K562 (cell line): ENCODE measurements around the gene EMC6. TPM values are rescaled to one million over a fixed set of nuclear protein-coding genes. Genes with fewer than 3 reads are reported as not detected.

ENCODE experiments used
- ATAC-seq: fragments of 200-7000 bp; cut with Tn5 transposase; 3 replicates; pipeline ENCODE4 v1.9.1; 2020; ENCODE audit warnings: moderate library complexity
- BruUV-seq: library from RNA; stranded (reverse); fragments of 400-500 nt; replicated peaks from 2 replicates; lab custom pipeline; 2021; lab: Mats Ljungman, UMichigan
- CTCF ChIA-PET: fragments of 300-600 bp; formaldehyde crosslinking; extraction: SDS; loops from one replicate; lab custom pipeline; 2021; ENCODE audit warnings: low intra/inter-chr PET ratio; lab: Yijun Ruan, JAX
- POLR2A ChIA-PET: fragments of 300-600, 350-650 bp; sonication (Branson Sonifier 250); formaldehyde crosslinking; extraction: SDS; loops from one replicate; lab custom pipeline; 2021; ENCODE audit warnings: antibody characterized with exemption, inconsistent platforms; lab: Yijun Ruan, JAX
- DNase-seq, 4 experiments: peaks; one replicate each; pipeline versions ENCODE4 v3.0.0 to v3.0.0-alpha.2; 2011 to 2018; ENCODE audit warnings: low spot score in 3 of 4, mixed read lengths in 3 of 4; ENCODE audit errors: extremely low read depth in 1 of 4
- FAIRE-seq: peaks from 2 replicates; lab custom pipeline; 2011; peaks lifted over from hg19 to GRCh38; lab: Jason Lieb, UNC
- H2AFZ ChIP-seq: 2 replicates; pipeline ENCODE4 v1.6.0; 2011; ENCODE audit warnings: low read depth, low read length, control low read depth, inconsistent platforms
- H3K27ac ChIP-seq: fragments of 200-600 bp; 3 replicates; pipeline ENCODE4 v1.8.0; 2011; ENCODE audit warnings: low read depth, mild to moderate bottlenecking, control low read depth, inconsistent platforms, low read length, moderate library complexity, mixed read lengths; ENCODE audit errors: extremely low read depth
- H3K27me3 ChIP-seq, 2 experiments: fragments of 300-600 bp in 1 of 2; 2 replicates in 1 of 2; 3 replicates in 1 of 2; pipeline versions ENCODE4 v1.6.0 to v1.8.0; 2011; ENCODE audit warnings: inconsistent platforms in 2 of 2, low read length in 2 of 2, mild to moderate bottlenecking in 1 of 2, mixed read lengths in 1 of 2, moderate library complexity in 1 of 2; ENCODE audit not compliant: control insufficient read depth in 2 of 2, insufficient read depth in 2 of 2
- H3K36me3 ChIP-seq: fragments of 300-600 bp; 3 replicates; pipeline ENCODE4 v1.8.0; 2011; ENCODE audit warnings: mild to moderate bottlenecking, low read length, inconsistent platforms; ENCODE audit not compliant: control insufficient read depth, insufficient read depth
- H3K4me1 ChIP-seq, 2 experiments: fragments of 200-600 bp in 1 of 2; replicated peaks in 1 of 2; 2 replicates in 1 of 2; 3 replicates in 1 of 2; pipeline versions ENCODE4 v1.5.1 to v1.8.0; 2011; ENCODE audit warnings: inconsistent platforms in 2 of 2, low read length in 2 of 2, mild to moderate bottlenecking in 1 of 2, mixed read lengths in 1 of 2, moderate library complexity in 1 of 2; ENCODE audit not compliant: control insufficient read depth in 2 of 2, insufficient read depth in 2 of 2
- H3K4me2 ChIP-seq: 2 replicates; pipeline ENCODE4 v1.6.1; 2011; ENCODE audit warnings: low read length, control low read depth, inconsistent platforms, mixed read lengths; ENCODE audit not compliant: insufficient read depth
- H3K4me3 ChIP-seq: fragments of 200-600 bp; sonication (generic), shearing (Covaris generic); 2 replicates; pipeline ENCODE4 v1.5.1; 2016; ENCODE audit warnings: control low read depth, inconsistent platforms
- H3K79me2 ChIP-seq: fragments of 200-600 bp; 3 replicates; pipeline ENCODE4 v1.8.0; 2011; ENCODE audit warnings: low read length, inconsistent platforms; ENCODE audit not compliant: control insufficient read depth, insufficient read depth
- H3K9ac ChIP-seq, 2 experiments: 2 replicates each; pipeline versions ENCODE4 v1.6.0 to v1.6.1; 2011; ENCODE audit warnings: low read depth in 2 of 2, low read length in 2 of 2, control low read depth in 1 of 2, inconsistent platforms in 1 of 2, mild to moderate bottlenecking in 1 of 2, mixed read lengths in 1 of 2; ENCODE audit not compliant: insufficient read depth in 1 of 2
- H3K9me1 ChIP-seq: one replicate; pipeline ENCODE4 v1.6.0; 2011; ENCODE audit warnings: inconsistent platforms, mild to moderate bottlenecking, low read length, moderate library complexity; ENCODE audit not compliant: control insufficient read depth, insufficient read depth
- H3K9me3 ChIP-seq: replicated peaks from 2 replicates; pipeline ENCODE4 v1.5.1; 2011; ENCODE audit warnings: low read depth, low read length, inconsistent platforms; ENCODE audit not compliant: control insufficient read depth, insufficient read depth
- H4K20me1 ChIP-seq: replicated peaks from 2 replicates; pipeline ENCODE4 v1.6.1; 2011; ENCODE audit warnings: low read length, inconsistent platforms, mixed read lengths; ENCODE audit not compliant: control insufficient read depth, insufficient read depth
- MEIS2 ChIP-seq: fragments of 450-650 bp; IDR thresholded peaks from 2 replicates; pipeline ENCODE4 v1.6.1; 2014; ENCODE audit warnings: mild to moderate bottlenecking; ENCODE audit not compliant: partially characterized antibody
- PHF8 ChIP-seq: fragments of 200-600 bp; sonication (generic); IDR thresholded peaks from 2 replicates; pipeline ENCODE4 v1.6.1; 2012; ENCODE audit warnings: mixed run types, mild to moderate bottlenecking, inconsistent platforms, low read length, moderate library complexity, borderline replicate concordance
- WGBS: fragments of 100-300 bp; shearing (Covaris generic); methylation state at CpG from one replicate; pipeline ENCODE4 v1.1.6; 2016; ENCODE audit warnings: low coverage, mixed read lengths; ENCODE audit not compliant: insufficient coverage; ENCODE audit errors: missing lambda C conversion rate; 5-methylcytosine and 5-hydroxymethylcytosine counted together
- in situ Hi-C: fragments of 300-500 bp; cut with MboI; formaldehyde crosslinking; loops from 4 replicates; pipeline ENCODE4 v1.15.0; 2018; ENCODE audit warnings: inconsistent platforms, mixed read lengths
- intact Hi-C: fragments of 100-400 bp; cut with micrococcal nuclease; formaldehyde crosslinking; loops from 2 replicates; pipeline ENCODE4 v1.14.2; 2022
- polyA plus RNA-seq, 8 experiments: library from polyadenylated mRNA; depleted of rRNA in 4 of 8; stranded (reverse) in 5 of 8; unstranded in 3 of 8; fragments of >200 nt; fragmentation: Nextera tagmentation in 2 of 8; fragmentation: Illumina TruSeq in 1 of 8; extraction: Ambion mirVana in 2 of 8; extraction: Trizol in 1 of 8; gene quantifications; 2 replicates each; pipeline versions ENCODE4 v1.2.1 to v1.2.3, GENCODE V29; 2011 to 2014; ENCODE audit warnings: inconsistent platforms in 1 of 8, missing spikeins in 1 of 8
- total RNA-seq, 7 experiments: library from RNA; depleted of rRNA in 6 of 7; stranded (reverse); fragments of >200 nt in 6 of 7; fragmentation: Illumina TruSeq in 2 of 7; extraction: Trizol in 2 of 7; gene quantifications; 2 replicates each; pipeline versions ENCODE4 v1.2.1 to v1.2.3, GENCODE V29; 2011 to 2021; ENCODE audit warnings: low replicate concordance in 1 of 7
- TF ChIP-seq, protein P1 (sequence below): fragments of 250-450 bp; sonication (Bioruptor Pico); IDR thresholded peaks from 2 replicates; pipeline ENCODE4 v1.4.0; 2020; ENCODE audit warnings: borderline replicate concordance

EMC6 gene
- total and polyA plus RNA-seq, 9 of the 15 experiments (the other 6 are each of a cell fraction or from before 2014, with no cell fraction given): 2.9 to 136 (median 24.9) TPM

DNA sequence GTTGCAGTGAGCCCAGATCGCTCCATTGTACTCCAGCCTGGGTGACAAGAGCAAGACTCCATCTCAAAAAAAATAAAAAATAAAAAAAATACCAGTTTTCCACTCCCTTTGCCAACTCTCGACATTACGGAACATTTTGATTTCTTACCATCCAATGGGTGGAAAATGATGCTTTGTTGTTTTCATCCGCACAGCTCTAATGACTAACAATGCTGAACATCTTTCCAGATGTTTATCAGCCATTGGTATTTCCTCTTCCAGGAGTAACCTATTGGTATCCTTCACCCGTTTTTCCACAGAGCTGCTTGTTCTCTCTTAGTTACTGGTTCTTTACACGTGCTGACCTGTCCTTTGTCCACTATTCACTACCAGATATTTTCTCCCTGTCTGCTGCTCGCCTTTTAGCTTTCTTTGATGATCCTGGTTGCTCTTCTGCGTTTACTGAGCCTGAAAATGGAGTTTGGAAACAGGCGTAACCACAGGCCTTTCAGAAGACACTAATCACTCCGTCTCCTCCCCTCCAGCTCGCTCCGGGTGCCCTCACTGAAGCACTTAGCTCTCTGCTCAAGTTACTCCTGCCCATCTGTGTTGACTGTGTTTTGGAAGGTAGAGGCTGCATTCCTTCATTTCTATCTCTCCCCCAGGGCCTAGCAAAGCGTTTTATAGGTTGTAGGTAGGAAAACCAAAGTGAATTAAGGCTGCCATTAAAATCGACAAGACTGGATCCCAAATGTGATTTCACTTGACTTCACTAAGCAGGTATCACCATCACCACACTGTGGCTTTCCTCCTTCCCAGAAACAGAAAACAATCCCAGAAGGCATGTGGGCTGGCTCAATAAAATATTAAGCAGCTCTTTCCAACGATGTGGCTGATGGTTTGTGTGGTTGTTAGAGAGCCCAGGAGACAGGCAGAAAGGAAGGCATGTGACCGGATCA, 41.5 kb upstream of the EMC6 start:
- POLR2A ChIA-PET: interaction anchor here (1.8 kb wide), 1 partner anchor 9 kb away, joined by 7 read pairs; the partner anchor contains the start of genes CTNS and SHPK
- H3K9ac ChIP-seq: no peak overlapping the region
- peaks cover 42% of the 10 kb centered on the region; the same call in 2 of the 3 replicates for H3K36me3 ChIP-seq
- intact Hi-C loops: no loop called here
- in situ Hi-C loops: no loop called here
- no peaks in the 10 kb centered on the region for H3K4me1 ChIP-seq
- H2AFZ ChIP-seq: no peak overlapping the region
- no peaks in the 10 kb centered on the region for H3K9me3 ChIP-seq
- no peak for FAIRE-seq
- no peaks in the 10 kb centered on the region for H3K9me1 ChIP-seq
- no peaks in the 10 kb centered on the region for H3K79me2 ChIP-seq
- H3K27me3 ChIP-seq: no peaks in the 10 kb centered on the region
- ATAC-seq: no peak
- no peak overlapping the region for H3K4me3 ChIP-seq
- CTCF ChIA-PET: no interaction called here
- no TSS peak for BruUV-seq
- TF ChIP-seq MEIS2 (no peak), PHF8 (no peak)
- TF ChIP-seq, protein P1, sequence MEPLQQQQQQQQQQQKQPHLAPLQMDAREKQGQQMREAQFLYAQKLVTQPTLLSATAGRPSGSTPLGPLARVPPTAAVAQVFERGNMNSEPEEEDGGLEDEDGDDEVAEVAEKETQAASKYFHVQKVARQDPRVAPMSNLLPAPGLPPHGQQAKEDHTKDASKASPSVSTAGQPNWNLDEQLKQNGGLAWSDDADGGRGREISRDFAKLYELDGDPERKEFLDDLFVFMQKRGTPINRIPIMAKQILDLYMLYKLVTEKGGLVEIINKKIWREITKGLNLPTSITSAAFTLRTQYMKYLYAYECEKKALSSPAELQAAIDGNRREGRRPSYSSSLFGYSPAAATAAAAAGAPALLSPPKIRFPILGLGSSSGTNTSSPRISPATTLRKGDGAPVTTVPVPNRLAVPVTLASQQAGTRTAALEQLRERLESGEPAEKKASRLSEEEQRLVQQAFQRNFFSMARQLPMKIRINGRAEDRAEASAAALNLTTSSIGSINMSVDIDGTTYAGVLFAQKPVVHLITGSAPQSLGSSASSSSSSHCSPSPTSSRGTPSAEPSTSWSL: no peak
- no peaks in the 10 kb centered on the region for H4K20me1 ChIP-seq
- H3K4me2 ChIP-seq: no peak overlapping the region
- H3K27ac ChIP-seq: no peak overlapping the region
- WGBS: 77% methylated on average over 15 of the region's 16 CpGs
- no peak for DNase-seq
